HG02973 (cell line): Measurements from ENCODE around the gene DACT1.
"Not testable (repeated sequence)": the region's sequence is repeated elsewhere in the genome, so short reads cannot be mapped to it uniquely, and the experiment has no call there.

Source experiments
- ATAC-seq: cut with Tn5 transposase; IDR thresholded peaks from one replicate; pipeline ENCODE4 v1.9.1; 2021; ENCODE audit warnings: moderate library complexity; ENCODE audit not compliant: unreplicated experiment

Gene DACT1

GRCh38 chr14:58637391-58638230 lies at the start of gene DACT1:
Gene DACT1 (plus strand): TSS chr14:58637962. CDS start chr14:58638203, 241 bp downstream.
- ATAC-seq = peak; percentile 44

GRCh38 chr14:58588321-58588720 lies 49.4 kb upstream of the DACT1 start:
- not testable (repeated sequence) for ATAC-seq

GRCh38 chr14:58593977-58594376 lies 43.8 kb upstream of the DACT1 start:
- no peak for ATAC-seq

- ATAC-seq = no peak
Measured at GRCh38 chr14:58597041-58597440, 40.7 kb upstream of the DACT1 start.

- ATAC-seq = no peak
Measured at GRCh38 chr14:58598028-58598803, 39.5 kb upstream of the DACT1 start.

- ATAC-seq = no peak
Measured at GRCh38 chr14:58598804-58599525, 38.8 kb upstream of the DACT1 start.

GRCh38 chr14:58599707-58600106 lies 38.1 kb upstream of the DACT1 start:
- no peak for ATAC-seq

- no peak for ATAC-seq
Measured at GRCh38 chr14:58605465-58605864, 32.3 kb upstream of the DACT1 start.

- no peak for ATAC-seq
Measured at GRCh38 chr14:58607131-58607951, 30.4 kb upstream of the DACT1 start.

GRCh38 chr14:58607952-58608317 lies 29.8 kb upstream of the DACT1 start:
- ATAC-seq = no peak

GRCh38 chr14:58617619-58618018 lies 20.1 kb upstream of the DACT1 start:
- no peak for ATAC-seq

- no peak for ATAC-seq
Measured at GRCh38 chr14:58620011-58620410, 17.8 kb upstream of the DACT1 start.

- ATAC-seq = no peak
Measured at GRCh38 chr14:58625438-58625837, 12.3 kb upstream of the DACT1 start.

- ATAC-seq = no peak
Measured at GRCh38 chr14:58626431-58626831, 11.3 kb upstream of the DACT1 start.

- ATAC-seq = no peak
Measured at GRCh38 chr14:58628406-58628805, 9.4 kb upstream of the DACT1 start.

- ATAC-seq = no peak
Measured at GRCh38 chr14:58629281-58629680, 8.5 kb upstream of the DACT1 start.

GRCh38 chr14:58631732-58632131 lies 6.0 kb upstream of the DACT1 start:
- ATAC-seq = no peak

GRCh38 chr14:58633831-58634230 lies 3.9 kb upstream of the DACT1 start:
- ATAC-seq = no peak

- ATAC-seq = no peak
Measured at GRCh38 chr14:58634406-58635090, 3.2 kb upstream of the DACT1 start.
